Measurements from ENCODE around the gene CTAGE9. TPM values are rescaled to one million over a fixed set of nuclear protein-coding genes. Genes with fewer than 3 reads are reported as not detected.

The CTAGE9 gene
- not detected for total RNA-seq

GRCh38 chr6:131710917-131711316, at the start of gene CTAGE9:
CTAGE9 (minus strand) TSS chr6:131711017; CDS start chr6:131711017, 0 bp downstream.

Other genes with a start within 250 kb of the CTAGE9 start
- not detected for gene ARG1, start 137.8 kb downstream of the CTAGE9 start, total RNA-seq
- gene MED23, start 82.8 kb downstream of the CTAGE9 start, total RNA-seq: 10 to 100 TPM; 28.3 to 38.9 TPM
- 1 to 10 TPM in 1 of 2 donors, under 1 TPM in 1; under 0.01 to 1.4 TPM for gene ENPP3, start 73.7 kb downstream of the CTAGE9 start, total RNA-seq
- under 1 TPM; under 0.01 to 0.34 TPM for gene OR2A4, start 9.6 kb downstream of the CTAGE9 start, total RNA-seq
- 10 to 100 TPM; 11.7 to 13.1 TPM for gene ENPP1, start 97.0 kb upstream of the CTAGE9 start, total RNA-seq
- 1 to 10 TPM; 1.0 to 3.0 TPM for gene CCN2, start 240.4 kb upstream of the CTAGE9 start, total RNA-seq